NCI-H2196 (cell line): ENCODE results near the gene NFE2L2.
"Not testable (repeated sequence)": the region's sequence is repeated elsewhere in the genome, so short reads cannot be mapped to it uniquely, and the experiment has no call there.

Source experiments
- DNase-seq: peaks from one replicate; lab custom pipeline; 2025; ENCODE audit not compliant: unreplicated experiment; lab: John Stamatoyannopoulos, UW

Gene NFE2L2

GRCh38 chr2:177281400-177282180 lies 17.1 kb upstream of the NFE2L2 start:
- no peak for DNase-seq

- no peak for DNase-seq
These were observed 15.3 kb upstream of the NFE2L2 start for GRCh38 chr2:177279847-177280246.

DNA sequence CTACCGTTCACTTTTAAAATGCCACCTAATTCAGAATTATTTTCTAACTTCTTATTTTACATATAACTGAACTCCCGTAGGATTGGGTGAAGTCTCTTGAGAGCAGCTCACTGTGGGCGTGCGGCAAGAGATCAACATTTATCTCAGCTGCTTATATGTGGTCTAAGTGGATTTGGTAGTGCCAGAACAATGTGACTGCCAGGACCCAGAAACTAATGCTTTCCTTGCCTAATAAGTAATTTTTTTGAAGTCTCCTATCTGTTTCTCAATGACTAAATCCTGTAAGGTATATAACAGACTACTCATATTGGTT lies 11.2 kb upstream of the NFE2L2 start:
- no peak for DNase-seq

DNA sequence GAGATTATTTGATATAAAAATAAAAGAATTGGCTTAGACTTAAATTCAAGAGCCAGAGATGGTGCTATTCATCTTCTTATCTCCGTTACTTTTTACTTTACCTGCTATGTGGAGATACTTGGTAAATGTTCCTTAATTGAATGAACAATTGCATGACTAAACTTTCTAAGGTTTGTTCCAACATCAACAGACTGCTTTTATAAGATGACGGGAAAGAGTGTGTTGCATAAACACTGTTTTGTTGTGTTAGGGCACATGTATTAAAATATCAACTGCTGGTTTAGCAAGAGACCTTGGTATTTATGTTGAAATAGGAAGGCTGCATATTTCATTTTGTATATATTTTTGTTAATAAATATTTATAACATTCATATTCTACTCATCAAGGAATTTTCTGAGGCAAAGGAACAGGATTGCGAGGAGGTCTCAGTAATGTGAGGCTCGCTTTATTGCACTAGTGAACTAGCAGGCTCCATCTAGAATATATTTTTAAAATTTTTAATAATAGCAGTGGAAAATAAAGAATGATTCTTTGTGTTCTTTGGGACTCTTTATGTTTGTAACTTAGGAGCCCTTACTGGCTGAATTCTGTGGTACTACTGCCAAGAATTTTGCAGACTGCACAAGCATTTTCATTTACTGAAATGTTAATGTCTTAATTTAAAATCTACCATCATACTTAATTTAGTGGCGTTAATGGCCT lies 10.7 kb upstream of the NFE2L2 start:
- DNase-seq = no peak

GRCh38 chr2:177273408-177273807 lies 8.9 kb upstream of the NFE2L2 start:
- DNase-seq = no peak

DNA sequence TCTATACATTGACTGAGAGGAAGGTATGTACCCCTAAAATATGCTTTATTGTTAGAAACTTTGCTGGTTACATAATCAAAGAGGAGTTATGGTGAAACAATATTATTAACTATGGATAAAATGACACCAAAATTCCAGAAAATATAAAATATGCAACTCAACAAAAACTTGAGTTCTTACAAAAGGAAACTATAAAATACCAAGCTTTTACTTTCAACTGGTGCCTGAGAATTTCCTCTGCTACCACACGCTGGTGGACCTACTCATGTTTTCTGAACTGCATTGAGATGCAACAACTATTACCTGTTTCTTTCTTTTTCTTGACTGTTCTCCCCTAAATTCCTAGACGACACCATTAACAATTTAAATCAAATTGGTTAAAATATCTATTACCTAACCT lies 8.2 kb upstream of the NFE2L2 start:
- no peak for DNase-seq

- no peak for DNase-seq
These were observed 7.6 kb upstream of the NFE2L2 start for GRCh38 chr2:177271981-177272666.

- DNase-seq = no peak
These were observed 6.0 kb upstream of the NFE2L2 start for GRCh38 chr2:177270531-177270930.

DNA sequence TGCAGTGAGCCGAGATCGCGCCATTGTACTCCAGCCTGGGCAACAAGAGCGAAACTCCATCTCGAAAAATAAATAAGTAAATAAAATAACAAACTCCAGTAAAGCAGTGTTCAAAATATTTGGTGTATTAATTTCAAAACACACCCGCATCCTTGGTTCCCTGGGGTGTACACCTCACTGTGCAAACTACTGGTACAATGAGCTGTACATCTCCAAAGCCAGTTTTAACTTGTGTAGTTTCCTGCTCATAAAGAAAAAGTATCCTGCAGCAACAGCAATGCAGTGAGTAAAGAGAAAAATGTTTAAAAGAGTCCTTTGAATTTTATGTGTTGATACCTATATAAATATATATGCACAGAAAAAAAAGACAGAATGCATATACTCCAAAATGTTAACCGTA lies 4.4 kb upstream of the NFE2L2 start:
- DNase-seq = no peak

DNA sequence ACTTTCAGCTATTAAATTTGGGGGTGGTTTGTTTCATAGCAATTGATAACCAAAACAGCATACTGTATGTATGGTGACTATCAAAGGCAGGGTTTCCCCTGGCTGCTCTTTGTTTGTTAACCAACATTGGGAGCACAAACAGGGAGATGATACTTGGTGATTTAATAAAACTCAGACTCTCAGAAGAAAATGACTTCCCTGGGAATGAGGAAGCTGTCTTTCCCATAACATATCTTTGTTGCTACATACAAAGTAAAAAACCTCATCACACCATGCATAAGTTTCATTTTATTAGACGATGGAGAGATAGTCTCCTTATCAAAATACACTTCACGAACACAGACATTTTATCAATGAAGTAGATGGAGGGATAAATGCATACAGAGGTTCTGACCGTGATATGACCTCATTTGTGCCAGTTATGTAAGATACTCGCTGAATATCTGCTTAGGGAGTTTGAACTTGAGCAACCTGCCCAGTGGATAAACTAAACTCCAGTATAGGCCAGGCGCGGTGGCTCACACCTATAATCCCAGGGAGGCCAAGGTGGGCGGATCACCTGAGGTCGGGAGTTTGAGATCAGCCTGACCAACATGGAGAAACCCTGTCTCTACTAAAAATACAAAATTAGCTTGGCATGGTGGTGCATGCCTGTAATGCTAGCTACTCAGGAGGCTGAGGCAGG lies 3.8 kb upstream of the NFE2L2 start:
- DNase-seq = no peak

- DNase-seq = not testable (repeated sequence)
These were observed 2.4 kb upstream of the NFE2L2 start for GRCh38 chr2:177266955-177267354.

DNA sequence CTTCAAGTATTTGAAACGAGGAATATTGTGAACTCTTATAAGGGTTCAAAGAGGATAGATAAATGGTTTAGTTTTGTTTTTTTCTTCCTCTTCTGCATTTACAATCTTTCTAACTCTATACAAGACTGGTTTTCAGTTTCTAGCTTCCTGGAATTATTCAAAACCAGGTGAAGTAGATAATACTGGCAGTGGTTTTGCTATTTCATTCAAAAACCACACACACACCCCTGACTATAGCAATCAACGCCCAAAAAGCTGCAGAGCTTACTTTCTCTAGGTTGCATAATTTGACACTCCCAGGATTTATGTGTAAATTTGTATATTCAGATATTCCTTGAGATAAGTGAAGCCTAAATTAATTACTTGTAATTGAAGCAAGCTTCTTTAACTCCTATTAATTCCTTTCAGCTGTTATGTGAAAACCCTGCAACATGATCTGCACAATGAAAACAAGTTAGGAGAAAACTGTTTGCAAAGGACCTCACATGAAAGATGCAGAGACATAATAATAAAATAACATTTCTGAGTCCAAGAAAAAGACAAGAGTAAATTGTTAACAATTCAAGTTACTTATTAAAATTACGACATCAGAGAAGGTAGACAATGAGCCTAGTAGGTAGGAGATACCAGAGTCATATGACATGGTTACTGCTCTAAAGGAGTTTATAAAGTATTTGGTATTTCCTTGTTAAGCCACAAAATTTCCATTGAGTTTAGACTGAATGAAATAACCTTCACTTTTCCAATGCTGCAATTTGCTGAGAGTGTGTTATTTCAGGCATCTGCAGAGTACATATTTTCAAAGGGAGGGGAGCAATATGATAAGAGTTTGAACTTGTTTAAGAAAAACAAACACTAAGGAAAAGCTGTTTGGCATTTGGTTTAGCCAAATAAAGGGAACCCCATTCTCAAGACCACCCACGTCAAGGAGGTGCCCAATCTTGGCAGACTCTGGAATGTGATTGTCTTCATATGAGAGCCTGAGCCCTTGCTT lies 1.6 kb upstream of the NFE2L2 start:
- DNase-seq = peak; percentile 28

- no peak for DNase-seq
These were observed 276 bp downstream of the NFE2L2 start for GRCh38 chr2:177264209-177264692.

DNA sequence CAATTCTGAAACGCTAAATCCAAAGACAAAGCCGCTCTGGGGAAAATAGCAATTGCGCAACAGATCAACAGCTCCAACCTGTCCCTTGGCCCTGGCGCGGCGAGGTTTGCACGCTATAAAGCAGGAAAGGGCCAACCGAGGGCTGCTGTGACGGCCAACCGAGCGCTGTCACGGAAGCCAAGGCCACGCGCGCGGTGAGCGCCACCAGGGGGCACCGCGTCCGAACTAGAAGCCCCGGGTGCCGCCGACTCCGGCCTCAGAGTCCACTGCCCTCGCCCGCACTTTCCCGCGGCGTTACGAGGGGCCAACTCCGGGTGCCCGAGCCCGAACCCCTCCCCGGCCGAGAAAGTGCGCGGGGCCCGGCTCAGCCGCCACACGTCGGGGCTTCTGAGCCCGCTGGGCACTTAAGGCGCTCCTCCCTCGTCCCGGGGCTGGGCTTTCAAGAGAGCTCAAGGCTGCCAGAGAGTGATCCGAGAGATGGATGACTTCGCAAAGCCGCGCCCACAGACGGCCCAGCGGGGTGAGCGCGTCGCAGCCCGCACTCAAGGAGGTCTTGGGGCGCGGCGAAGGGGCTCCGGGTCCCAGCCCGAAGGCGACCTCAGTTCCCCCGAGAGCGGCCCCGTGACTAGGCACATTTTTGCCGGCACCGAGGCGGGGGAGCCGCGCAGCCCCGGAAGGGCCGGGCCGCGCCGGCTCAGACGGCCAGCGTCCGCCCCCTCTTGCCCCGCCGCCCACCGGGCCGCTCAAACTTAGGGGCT lies 897 bp downstream of the NFE2L2 start:
- peak; percentile 97 for DNase-seq

GRCh38 chr2:177262958-177263450 lies 1.5 kb downstream of the NFE2L2 start:
- no peak for DNase-seq

- no peak for DNase-seq
These were observed 2.4 kb downstream of the NFE2L2 start for GRCh38 chr2:177262092-177262491.

DNA sequence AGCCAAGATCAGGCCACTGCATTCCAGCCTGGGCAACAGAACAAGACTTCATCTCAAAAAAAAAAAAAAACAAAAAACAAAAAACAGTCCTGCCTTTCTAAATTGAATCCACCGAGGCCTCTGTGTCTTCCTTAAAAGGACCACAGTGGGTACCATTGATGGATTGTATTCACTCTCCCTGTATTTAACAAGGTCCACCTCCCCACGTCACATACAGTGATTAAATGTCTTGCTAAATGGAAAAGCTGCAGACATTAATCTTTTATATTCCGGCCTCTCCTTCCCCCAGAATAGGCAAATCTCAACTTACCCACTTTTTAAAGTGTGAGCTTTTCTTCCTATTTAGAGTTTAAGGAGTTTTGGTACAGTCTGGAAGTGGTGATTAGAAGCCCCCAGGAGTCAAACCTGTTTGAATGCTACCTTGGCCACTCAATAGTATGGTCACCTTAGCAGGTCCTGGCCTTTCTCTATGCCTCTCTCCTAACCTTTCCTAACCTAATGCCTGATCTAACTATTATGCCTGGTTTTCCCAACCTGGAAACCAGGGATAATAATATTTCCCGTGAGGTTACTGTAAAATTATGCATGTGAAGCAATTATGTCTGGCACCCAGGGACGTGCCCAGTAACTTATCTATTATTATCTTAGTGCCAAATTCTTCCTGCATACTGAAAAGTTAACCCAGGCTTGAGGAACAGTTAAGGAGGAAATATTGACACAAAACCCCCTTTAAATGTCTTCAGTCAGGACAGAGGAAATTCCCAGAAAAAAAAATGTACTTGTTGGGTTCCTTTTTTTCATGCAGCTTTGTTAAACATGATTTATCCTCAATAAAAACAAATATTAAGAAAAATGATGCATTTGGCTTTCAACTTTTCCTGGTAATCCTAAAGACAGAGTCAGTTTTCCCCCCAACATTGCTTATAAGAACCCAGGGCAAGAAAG lies 3.1 kb downstream of the NFE2L2 start:
- no peak for DNase-seq

DNA sequence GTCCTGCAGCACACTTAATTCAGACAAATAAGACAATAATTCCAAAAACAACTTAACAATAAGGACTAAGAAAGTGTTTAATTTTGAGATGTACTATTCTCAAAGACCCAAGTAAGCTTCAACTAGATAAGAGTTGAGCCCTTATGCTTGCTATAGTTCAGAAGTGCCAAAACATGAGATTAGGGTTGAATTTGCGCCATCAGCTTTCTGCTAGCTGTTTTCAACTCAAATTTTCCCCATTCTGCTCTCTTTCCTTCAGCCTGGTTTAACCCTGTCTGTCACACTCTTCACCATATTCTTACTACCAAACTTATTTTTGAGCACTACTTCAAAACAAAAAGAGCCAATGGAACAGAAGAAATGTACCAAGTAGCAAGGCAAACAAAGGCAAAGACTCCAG lies 4.1 kb downstream of the NFE2L2 start:
- no peak for DNase-seq
